ENCODE results near the gene VWA5B1.

The VWA5B1 gene

GRCh38 chr1:20402585-20403422 is 112.1 kb downstream of the VWA5B1 start:
- no peak for DNase-seq (ENCODE audit: low read depth in 1 of 2, low spot score in 1 of 2)
- TF ChIP-seq JUND (IDR thresholded peaks at IDR 0.05; ENCODE audit: low read depth), result no peak
- in situ Hi-C loops (cut with HindIII; ENCODE audit: low pct_unique_long_range_greater_than_20kb, low sequenced_read_pairs), result no loop called here

- in situ Hi-C loops (cut with HindIII; ENCODE audit: low pct_unique_long_range_greater_than_20kb, low sequenced_read_pairs), result no loop called here
Observed at GRCh38 chr1:20403423-20404145, 112.9 kb downstream of the VWA5B1 start.

GRCh38 chr1:20404466-20404865 is 113.8 kb downstream of the VWA5B1 start:
- in situ Hi-C loops (cut with HindIII; ENCODE audit: low pct_unique_long_range_greater_than_20kb, low sequenced_read_pairs), result no loop called here
- no peak for DNase-seq (ENCODE audit: low read depth in 1 of 2, low spot score in 1 of 2)
- TF ChIP-seq JUND (IDR thresholded peaks at IDR 0.05; ENCODE audit: low read depth), result no peak

More at GRCh38 chr1:20403423-20404145, 112.9 kb downstream of the VWA5B1 start:
- no peak for DNase-seq (ENCODE audit: low read depth in 1 of 2, low spot score in 1 of 2)
- TF ChIP-seq JUND (IDR thresholded peaks at IDR 0.05; ENCODE audit: low read depth), result no peak

All from T47D (cell line).